WERI-Rb-1 (cell line): ENCODE results near the gene GFPT2.
A peak's percentile ranks its signal among the peaks of the same experiment; 100 is the strongest.

ENCODE experiments used
- DNase-seq: peaks from one replicate; pipeline ENCODE4 v3.0.0-alpha.2; 2020
- H3K27ac ChIP-seq: fragments of 250-450 bp; sonication (Bioruptor Pico); 2 replicates; pipeline ENCODE4 v1.5.1; 2020; ENCODE audit warnings: mild to moderate bottlenecking, moderate library complexity
- H3K27me3 ChIP-seq: fragments of 250-450 bp; sonication (Bioruptor Pico); 2 replicates; pipeline ENCODE4 v1.5.1; 2021; ENCODE audit warnings: mild to moderate bottlenecking, low read depth, moderate library complexity; ENCODE audit not compliant: insufficient read depth, severe bottlenecking
- H3K36me3 ChIP-seq: fragments of 250-450 bp; sonication (Bioruptor Pico); 2 replicates; pipeline ENCODE4 v1.5.1; 2020; ENCODE audit warnings: mild to moderate bottlenecking, moderate library complexity
- H3K4me3 ChIP-seq: 2 replicates; pipeline ENCODE4 v1.5.1; 2011; ENCODE audit warnings: low read depth, mild to moderate bottlenecking, control low read depth, low read length
- H3K9me3 ChIP-seq: fragments of 250-450 bp; sonication (Bioruptor Pico); 2 replicates; pipeline ENCODE4 v1.5.1; 2021; ENCODE audit warnings: mild to moderate bottlenecking, moderate library complexity; ENCODE audit not compliant: severe bottlenecking
- CTCF ChIP-seq: IDR thresholded peaks from 2 replicates; pipeline ENCODE4 v1.5.1; 2011; ENCODE audit warnings: low read depth, mild to moderate bottlenecking, control low read depth, inconsistent platforms, low read length

GFPT2 gene

GRCh38 chr5:180396926-180397325, 43.8 kb upstream of the GFPT2 start:
- DNase-seq = no peak
- Histone ChIP-seq H3K9me3 (no peaks in the 10 kb centered on the region), H3K36me3 (no peaks in the 10 kb centered on the region), H3K27ac (no peak overlapping the region), H3K4me3 (no peak overlapping the region), H3K27me3 (no peaks in the 10 kb centered on the region)
- no peak for TF ChIP-seq CTCF

GRCh38 chr5:180395540-180396274, 42.6 kb upstream of the GFPT2 start:
- TF ChIP-seq CTCF = no peak
- no peak for DNase-seq
- no peak overlapping the region for H3K27ac ChIP-seq
- H3K27me3 ChIP-seq = no peaks in the 10 kb centered on the region
- H3K9me3 ChIP-seq = no peaks in the 10 kb centered on the region
- no peak overlapping the region for H3K4me3 ChIP-seq
- H3K36me3 ChIP-seq = no peaks in the 10 kb centered on the region

GRCh38 chr5:180394031-180394636, 41.0 kb upstream of the GFPT2 start:
- no peak overlapping the region for H3K27ac ChIP-seq
- H3K9me3 ChIP-seq = no peaks in the 10 kb centered on the region
- no peak overlapping the region for H3K4me3 ChIP-seq
- no peak for DNase-seq
- no peaks in the 10 kb centered on the region for H3K36me3 ChIP-seq
- TF ChIP-seq CTCF = no peak
- H3K27me3 ChIP-seq = no peaks in the 10 kb centered on the region

- no peak overlapping the region for H3K4me3 ChIP-seq
- no peaks in the 10 kb centered on the region for H3K36me3 ChIP-seq
- no peak for DNase-seq
- no peak overlapping the region for H3K27ac ChIP-seq
- H3K27me3 ChIP-seq = no peaks in the 10 kb centered on the region
- H3K9me3 ChIP-seq = no peaks in the 10 kb centered on the region
- no peak for TF ChIP-seq CTCF
These were observed 38.1 kb upstream of the GFPT2 start for GRCh38 chr5:180391276-180391675.

GRCh38 chr5:180390441-180391190, 37.5 kb upstream of the GFPT2 start:
- Histone ChIP-seq H3K9me3 (no peaks in the 10 kb centered on the region), H3K27ac (no peak overlapping the region), H3K4me3 (no peak overlapping the region), H3K36me3 (no peaks in the 10 kb centered on the region), H3K27me3 (no peaks in the 10 kb centered on the region)
- 0 out of 2 replicates have a peak, but pooled peaks have one; percentile 17 for TF ChIP-seq CTCF
- no peak for DNase-seq
